H1 (cell line): Measurements from ENCODE around the gene BET1L. TPM values are rescaled to one million over a fixed set of nuclear protein-coding genes. Genes with fewer than 3 reads are reported as not detected.

Experiments
- ZNF274 ChIP-seq: IDR thresholded peaks from 2 replicates; pipeline ENCODE4 v1.7.0; 2012; ENCODE audit warnings: low read length, borderline replicate concordance; ENCODE audit errors: extremely low read depth
- polyA plus RNA-seq, 7 experiments: library from polyadenylated mRNA; depleted of rRNA in 3 of 7; stranded (reverse) in 5 of 7; unstranded in 2 of 7; fragments of >200 nt in 5 of 7; fragments of 200-250 nt in 2 of 7; gene quantifications; 1 replicate in 5 of 7; 2 replicates in 1 of 7; 4 replicates in 1 of 7; pipeline versions ENCODE4 v1.2.1 to v1.2.3, GENCODE V29; 2011 to 2013; ENCODE audit warnings: missing spikeins in 2 of 7, mixed read lengths in 2 of 7
- total RNA-seq: library from RNA; stranded (reverse); fragmentation: NEBNext Ultra II Directional; extraction: Animal tissue kit (Norgen Biotek cat#: 25700); gene quantifications from 2 replicates; pipeline ENCODE4 v1.2.1, GENCODE V29; 2021

The BET1L gene
- total and polyA plus RNA-seq, 2 of the 8 experiments (the other 6 are each of a cell fraction or from before 2014, with no cell fraction given): 40.2 to 61.9 TPM

- no peak for TF ChIP-seq ZNF274
Observed at GRCh38 chr11:236774-237767, 29.9 kb upstream of the BET1L start, which contains the start of gene PSMD13 (continued).
